OCI-LY1 (cell line): ENCODE measurements around the gene RANBP1.

Source experiments
- H2AFZ ChIP-seq: fragments of 200-600 bp; sonication (generic), shearing (Covaris generic); 2 replicates; pipeline ENCODE4 v1.6.0; 2014; ENCODE audit warnings: antibody characterized with exemption, mild to moderate bottlenecking, low read length
- H3F3A ChIP-seq: fragments of 200-600 bp; sonication (generic), shearing (Covaris generic); 2 replicates; pipeline ENCODE4 v1.6.0; 2014; ENCODE audit warnings: mild to moderate bottlenecking, antibody characterized with exemption, low read length, moderate library complexity; ENCODE audit not compliant: insufficient read depth
- H3K27ac ChIP-seq: fragments of 200-600 bp; sonication (generic); 2 replicates; pipeline ENCODE4 v1.5.1; 2014; ENCODE audit warnings: low read length, mixed run types, mild to moderate bottlenecking, low read depth; ENCODE audit not compliant: poor library complexity, severe bottlenecking
- H3K27me3 ChIP-seq: fragments of 200-600 bp; sonication (generic); 2 replicates; pipeline ENCODE4 v1.6.0; 2014; ENCODE audit warnings: antibody characterized with exemption, mild to moderate bottlenecking, low read length, moderate library complexity; ENCODE audit not compliant: insufficient read depth
- H3K36me3 ChIP-seq: fragments of 200-600 bp; sonication (generic); 2 replicates; pipeline ENCODE4 v1.6.1; 2014; ENCODE audit warnings: mild to moderate bottlenecking, antibody characterized with exemption, low read length, moderate library complexity, mixed read lengths; ENCODE audit not compliant: insufficient read depth
- H3K4me1 ChIP-seq: fragments of 200-600 bp; sonication (generic); 2 replicates; pipeline ENCODE4 v1.5.1; 2014; ENCODE audit warnings: mild to moderate bottlenecking, low read length, moderate library complexity; ENCODE audit not compliant: insufficient read depth, severe bottlenecking
- H3K4me2 ChIP-seq: fragments of 200-600 bp; sonication (generic), shearing (Covaris generic); 2 replicates; pipeline ENCODE4 v1.6.1; 2014; ENCODE audit warnings: low read length
- H3K4me3 ChIP-seq: fragments of 200-600 bp; sonication (generic); 2 replicates; pipeline ENCODE4 v1.5.1; 2014; ENCODE audit warnings: low read length, low read depth, mild to moderate bottlenecking, mixed read lengths; ENCODE audit not compliant: poor library complexity, severe bottlenecking
- H3K79me2 ChIP-seq: fragments of 200-600 bp; shearing (Covaris generic); 2 replicates; pipeline ENCODE4 v1.6.1; 2016; ENCODE audit warnings: mixed run types, low read length, mixed read lengths; ENCODE audit not compliant: insufficient read depth
- H3K9ac ChIP-seq: fragments of 200-600 bp; sonication (generic), shearing (Covaris generic); 2 replicates; pipeline ENCODE4 v1.6.1; 2014; ENCODE audit warnings: mild to moderate bottlenecking, low read length, mixed read lengths
- H3K9me2 ChIP-seq: fragments of 200-600 bp; sonication (generic), shearing (Covaris generic); 2 replicates; pipeline ENCODE4 v1.6.1; 2014; ENCODE audit warnings: low read depth, mild to moderate bottlenecking, low read length, mixed read lengths
- H3K9me3 ChIP-seq: fragments of 200-600 bp; shearing (Covaris generic); 2 replicates; pipeline ENCODE4 v1.6.1; 2014; ENCODE audit warnings: low read length, mixed read lengths
- H4K20me1 ChIP-seq: fragments of 200-600 bp; sonication (generic), shearing (Covaris generic); 2 replicates; pipeline ENCODE4 v1.6.0; 2016; ENCODE audit warnings: mild to moderate bottlenecking, low read length; ENCODE audit not compliant: insufficient read depth
- EZH2 ChIP-seq: fragments of 200-600 bp; sonication (generic), shearing (Covaris generic); IDR thresholded peaks from 2 replicates; pipeline ENCODE4 v1.8.0; 2017; ENCODE audit warnings: borderline replicate concordance, mixed run types, mild to moderate bottlenecking, antibody characterized with exemption, low read length, moderate library complexity, mixed read lengths
- TF ChIP-seq, protein P1 (sequence below): fragments of 200-600 bp; sonication (generic), shearing (Covaris generic); IDR thresholded peaks from 2 replicates; pipeline ENCODE4 v1.5.1; 2017; ENCODE audit warnings: mild to moderate bottlenecking, antibody characterized with exemption, low read length, moderate library complexity, mixed read lengths

Gene RANBP1

DNA sequence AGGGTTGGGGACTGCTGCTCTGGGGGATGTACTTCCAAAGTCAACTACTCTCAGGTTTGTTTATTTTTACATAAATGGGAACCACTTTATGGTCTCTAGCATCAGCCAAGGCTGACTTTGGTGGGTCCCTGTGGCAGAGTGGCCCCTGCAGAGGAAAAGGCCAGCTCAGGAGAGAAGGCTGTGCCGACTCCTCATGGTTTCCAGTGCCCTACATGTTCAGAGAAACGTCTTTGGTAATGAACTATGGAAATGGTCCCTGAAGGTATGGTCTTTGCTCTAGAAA, 12.7 kb downstream of the RANBP1 start:
- Histone ChIP-seq H3K36me3 (peaks cover 50% of the 10 kb centered on the region), H3K4me2 (no peak overlapping the region), H4K20me1 (no peaks in the 10 kb centered on the region)

DNA sequence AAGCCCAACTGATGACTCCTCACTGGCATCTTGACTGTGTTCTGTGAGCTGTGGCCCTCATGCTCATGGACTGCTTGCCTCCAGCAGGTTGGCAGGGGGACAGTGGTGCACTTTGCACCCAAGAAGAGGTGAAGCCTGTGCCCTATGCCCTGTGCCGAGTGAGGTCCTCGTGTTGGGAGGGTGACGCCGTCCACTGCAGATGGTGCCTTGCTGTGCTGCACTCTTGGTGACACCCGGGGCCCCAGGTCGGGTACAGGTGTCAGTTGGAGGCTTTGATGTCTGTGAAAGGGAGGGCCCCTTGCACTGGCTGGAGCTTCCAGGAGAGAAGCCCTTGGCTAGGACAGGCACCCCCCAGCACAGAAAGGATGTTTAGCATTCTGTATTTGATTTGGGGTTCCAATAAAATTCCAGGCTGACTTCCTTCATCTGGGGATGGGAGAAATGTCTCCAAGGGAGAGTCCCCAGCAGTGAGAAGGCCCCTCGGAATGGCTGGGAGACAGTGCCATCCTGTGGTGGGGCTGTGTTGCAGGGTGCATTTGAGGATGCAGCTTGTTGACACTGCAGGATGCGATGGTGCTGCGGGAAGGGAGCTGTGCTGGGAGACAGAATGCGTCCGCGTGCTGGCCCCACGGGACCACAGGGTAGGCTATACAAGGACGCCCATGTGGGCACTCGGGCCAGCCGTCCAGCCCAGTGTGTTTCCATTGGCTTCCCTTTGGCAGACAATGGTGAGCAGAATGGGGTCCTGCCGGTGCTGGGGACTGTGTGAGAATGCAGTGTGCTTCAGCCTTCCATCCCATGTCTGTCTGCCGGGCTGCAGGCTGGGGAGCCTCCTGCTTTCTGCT, 13.2 kb downstream of the RANBP1 start:
- H3K4me3 ChIP-seq, result no peak overlapping the region
- no peak overlapping the region for H2AFZ ChIP-seq
- H3K4me1 ChIP-seq, result peaks cover 6% of the 10 kb centered on the region
- H3K4me2 ChIP-seq, result no peak overlapping the region
- no peak for TF ChIP-seq EZH2
- TF ChIP-seq, protein P1, sequence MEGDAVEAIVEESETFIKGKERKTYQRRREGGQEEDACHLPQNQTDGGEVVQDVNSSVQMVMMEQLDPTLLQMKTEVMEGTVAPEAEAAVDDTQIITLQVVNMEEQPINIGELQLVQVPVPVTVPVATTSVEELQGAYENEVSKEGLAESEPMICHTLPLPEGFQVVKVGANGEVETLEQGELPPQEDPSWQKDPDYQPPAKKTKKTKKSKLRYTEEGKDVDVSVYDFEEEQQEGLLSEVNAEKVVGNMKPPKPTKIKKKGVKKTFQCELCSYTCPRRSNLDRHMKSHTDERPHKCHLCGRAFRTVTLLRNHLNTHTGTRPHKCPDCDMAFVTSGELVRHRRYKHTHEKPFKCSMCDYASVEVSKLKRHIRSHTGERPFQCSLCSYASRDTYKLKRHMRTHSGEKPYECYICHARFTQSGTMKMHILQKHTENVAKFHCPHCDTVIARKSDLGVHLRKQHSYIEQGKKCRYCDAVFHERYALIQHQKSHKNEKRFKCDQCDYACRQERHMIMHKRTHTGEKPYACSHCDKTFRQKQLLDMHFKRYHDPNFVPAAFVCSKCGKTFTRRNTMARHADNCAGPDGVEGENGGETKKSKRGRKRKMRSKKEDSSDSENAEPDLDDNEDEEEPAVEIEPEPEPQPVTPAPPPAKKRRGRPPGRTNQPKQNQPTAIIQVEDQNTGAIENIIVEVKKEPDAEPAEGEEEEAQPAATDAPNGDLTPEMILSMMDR, result peak; percentile 69
- no peak overlapping the region for H3K27ac ChIP-seq
- H4K20me1 ChIP-seq, result no peaks in the 10 kb centered on the region
- H3K9me2 ChIP-seq, result no peaks in the 10 kb centered on the region
- H3K36me3 ChIP-seq, result peaks cover 44% of the 10 kb centered on the region
- no peak overlapping the region for H3K9ac ChIP-seq
- H3K79me2 ChIP-seq, result no peaks in the 10 kb centered on the region
- H3K9me3 ChIP-seq, result no peaks in the 10 kb centered on the region
- no peaks in the 10 kb centered on the region; the same call in 1 of the 2 replicates for H3F3A ChIP-seq
- H3K27me3 ChIP-seq, result no peaks in the 10 kb centered on the region

More for the DNA sequence above, 12.7 kb downstream of the RANBP1 start:
- Histone ChIP-seq H3K27ac (no peak overlapping the region), H3K4me3 (no peak overlapping the region), H3F3A (no peaks in the 10 kb centered on the region; the same call in 1 of the 2 replicates), H3K27me3 (no peaks in the 10 kb centered on the region), H3K9me3 (no peaks in the 10 kb centered on the region), H3K79me2 (no peaks in the 10 kb centered on the region), H3K9ac (no peak overlapping the region), H3K4me1 (peaks cover 6% of the 10 kb centered on the region), H2AFZ (no peak overlapping the region), H3K9me2 (no peaks in the 10 kb centered on the region)
- TF ChIP-seq, protein P1, result no peak
- no peak for TF ChIP-seq EZH2

DNA sequence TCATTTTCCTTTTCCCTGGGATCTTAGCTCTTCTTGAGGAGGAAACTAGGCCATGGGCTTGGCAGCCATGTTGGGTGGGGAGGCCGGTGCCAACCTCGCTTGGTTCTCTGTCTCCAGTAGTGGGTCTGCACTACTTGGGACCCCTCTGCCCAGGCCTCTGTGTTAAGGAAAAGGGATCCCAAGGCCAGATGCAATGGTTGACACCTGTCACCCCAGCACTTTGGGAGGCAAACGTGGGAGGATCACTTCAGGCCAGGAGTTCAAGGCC, 13.8 kb downstream of the RANBP1 start:
- H3K36me3 ChIP-seq, result peaks cover 38% of the 10 kb centered on the region
- no peaks in the 10 kb centered on the region for H3K27me3 ChIP-seq
- no peaks in the 10 kb centered on the region; the same call in 1 of the 2 replicates for H3F3A ChIP-seq
- no peak overlapping the region for H3K4me2 ChIP-seq
- no peaks in the 10 kb centered on the region for H4K20me1 ChIP-seq
- H3K4me3 ChIP-seq, result no peak overlapping the region
- TF ChIP-seq EZH2, result no peak
- TF ChIP-seq, protein P1, result no peak
- H3K9me3 ChIP-seq, result no peaks in the 10 kb centered on the region
- no peak overlapping the region for H3K27ac ChIP-seq
- H2AFZ ChIP-seq, result no peak overlapping the region
- H3K4me1 ChIP-seq, result peaks cover 6% of the 10 kb centered on the region
- no peak overlapping the region for H3K9ac ChIP-seq
- H3K79me2 ChIP-seq, result no peaks in the 10 kb centered on the region
- H3K9me2 ChIP-seq, result no peaks in the 10 kb centered on the region
